Measurements from ENCODE around the gene CCDC110. TPM values are rescaled to one million over a fixed set of nuclear protein-coding genes. Genes with fewer than 3 reads are reported as not detected.

Gene CCDC110
- total RNA-seq, 1 experiment from 2014 or later, result 0.98 TPM

DNA sequence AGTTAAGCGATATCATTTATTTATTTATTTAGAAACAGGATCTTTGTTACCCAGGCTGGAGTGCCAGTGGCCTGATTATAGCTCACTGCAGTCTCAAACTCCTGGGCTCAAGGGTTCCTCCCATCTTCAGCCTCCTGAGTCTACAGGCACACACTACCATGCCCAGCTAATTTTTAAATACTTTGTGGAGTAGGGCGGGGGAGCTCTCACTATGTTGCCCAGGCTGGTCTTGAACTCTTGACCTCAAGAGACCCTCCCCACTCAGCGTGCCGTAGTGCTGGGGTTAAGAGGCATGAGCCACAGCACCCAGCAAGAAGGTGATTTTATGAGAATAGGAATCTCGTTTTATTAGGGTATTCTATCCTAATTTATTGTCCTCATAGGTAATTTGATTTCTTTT, 41.9 kb downstream of the CCDC110 start:
- in situ Hi-C loops (cut with HindIII; ENCODE audit: low pct_unique_long_range_greater_than_20kb, low sequenced_read_pairs), result no loop called here
- DNase-seq (ENCODE audit: low read depth), result no peak

DNA sequence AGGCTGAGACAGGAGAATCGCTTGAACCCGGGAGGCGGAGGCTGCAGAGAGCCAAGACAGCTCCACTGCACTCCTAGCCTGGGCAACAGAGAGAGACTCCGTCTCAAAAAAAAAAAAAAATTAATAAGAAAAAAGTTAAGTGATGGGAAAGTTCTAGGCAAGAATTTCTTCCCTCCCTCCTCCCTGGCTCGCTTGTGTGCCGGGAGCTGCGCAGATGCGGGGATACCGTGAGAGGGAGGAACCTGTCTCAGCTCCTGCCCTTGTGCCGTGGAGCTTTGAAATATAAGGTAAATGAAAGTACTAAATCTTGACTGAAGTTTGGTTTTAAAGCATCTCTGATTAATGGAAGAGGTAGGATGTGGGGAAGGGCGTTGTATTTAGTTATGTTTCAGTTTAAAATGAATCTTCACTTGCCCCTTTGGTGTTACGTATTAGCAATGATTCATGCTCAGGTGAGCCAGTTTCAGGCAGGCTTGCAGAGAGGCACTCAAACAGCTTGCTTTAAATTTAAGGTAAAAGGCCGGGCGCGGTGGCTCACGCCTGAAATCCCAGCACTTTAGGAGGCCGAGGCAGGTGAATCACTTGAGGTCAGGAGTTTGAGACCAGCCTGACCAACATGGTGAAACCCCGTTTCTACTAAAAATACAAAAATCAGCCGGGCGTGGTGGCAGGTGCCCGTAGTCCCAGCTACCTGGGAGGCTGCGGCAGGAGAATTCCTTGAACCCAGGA, 44.4 kb downstream of the CCDC110 start:
- in situ Hi-C loops (cut with HindIII; ENCODE audit: low pct_unique_long_range_greater_than_20kb, low sequenced_read_pairs), result no loop called here

DNA sequence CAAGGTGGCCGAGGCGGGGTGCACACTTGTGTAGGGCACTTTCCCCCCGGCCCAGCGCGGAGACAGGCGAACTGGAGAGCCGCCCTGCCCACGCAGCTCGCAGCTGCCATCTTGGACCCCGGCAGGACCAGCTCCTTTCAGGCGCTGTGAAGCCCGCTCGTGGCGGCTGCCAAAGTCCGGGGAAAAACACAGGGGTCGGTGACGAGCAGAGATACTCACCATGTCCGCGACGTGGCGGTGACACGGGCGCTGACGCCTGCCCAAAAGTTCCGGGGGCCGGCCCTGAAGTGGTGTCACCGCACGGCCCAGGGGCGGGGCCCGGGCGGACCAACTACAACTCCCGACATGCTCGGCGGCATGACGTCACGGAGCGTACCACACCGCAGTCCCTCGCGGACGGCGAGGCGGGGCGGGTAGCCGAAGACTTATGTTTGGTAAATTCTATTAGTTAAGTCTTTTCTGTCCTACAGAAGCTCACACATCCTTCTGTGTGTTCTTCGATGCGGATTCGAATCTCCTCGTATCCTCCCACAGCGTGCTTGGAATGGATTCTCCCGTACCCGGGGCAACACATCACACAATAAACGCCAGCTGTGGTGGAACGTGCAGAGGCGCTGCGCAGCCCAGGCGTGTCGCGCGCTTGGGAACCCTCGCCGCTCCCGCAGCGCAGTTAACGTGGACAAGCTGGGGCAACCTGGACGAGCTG, 45.7 kb downstream of the CCDC110 start, which contains the start of gene UFSP2:
TSS of gene UFSP2 (minus strand) at position 318 of the 706 bp plus-strand sequence. CDS start at position 222, 96 bp downstream.
- in situ Hi-C loops (cut with HindIII; ENCODE audit: low pct_unique_long_range_greater_than_20kb, low sequenced_read_pairs), result no loop called here
- DNase-seq (ENCODE audit: low read depth), result peak; percentile 90

More for the DNA sequence above, 44.4 kb downstream of the CCDC110 start:
- DNase-seq (ENCODE audit: low read depth), result peak; percentile 2

DNA sequence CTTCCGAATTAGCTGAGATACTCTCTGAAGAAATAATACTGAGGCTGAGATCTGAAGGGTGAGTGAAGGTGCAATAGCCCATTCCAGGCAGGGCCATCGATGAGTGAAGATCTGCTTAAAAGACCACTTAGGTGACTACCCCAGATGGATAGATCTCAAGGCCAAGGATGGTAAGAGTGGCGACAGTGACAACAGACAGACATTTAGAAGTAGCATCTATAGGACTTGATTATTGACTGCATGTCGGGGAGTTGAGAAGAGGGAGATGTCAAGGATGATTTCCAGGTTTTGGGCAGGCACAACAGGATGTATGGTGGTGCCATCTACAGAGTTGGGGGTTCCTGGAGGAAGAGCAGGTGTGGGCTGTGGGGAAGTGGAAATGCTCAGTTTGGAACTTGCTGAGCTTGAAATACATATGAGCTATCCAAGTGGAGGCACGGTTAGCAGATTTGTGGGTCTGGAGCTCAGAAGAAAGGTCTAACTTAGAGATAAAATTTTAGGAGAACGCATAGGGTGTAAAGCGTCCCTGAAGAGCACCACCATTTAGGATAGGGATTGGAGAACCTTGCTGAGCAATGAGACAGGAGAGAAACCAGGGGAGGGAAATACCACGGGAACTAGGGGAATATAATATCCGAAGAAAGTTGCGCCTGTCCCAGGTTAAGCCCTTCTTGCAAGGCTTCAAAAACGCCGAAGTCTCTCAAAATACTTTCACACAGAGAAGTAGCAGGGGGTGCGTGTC, 46.5 kb downstream of the CCDC110 start:
- DNase-seq (ENCODE audit: low read depth), result no peak
- in situ Hi-C loops (cut with HindIII; ENCODE audit: low pct_unique_long_range_greater_than_20kb, low sequenced_read_pairs), result no loop called here

GRCh38 chr4:185421366-185422124, 50.0 kb downstream of the CCDC110 start:
- DNase-seq (ENCODE audit: low read depth), result no peak
- in situ Hi-C loops (cut with HindIII; ENCODE audit: low pct_unique_long_range_greater_than_20kb, low sequenced_read_pairs), result no loop called here

- in situ Hi-C loops (cut with HindIII; ENCODE audit: low pct_unique_long_range_greater_than_20kb, low sequenced_read_pairs), result no loop called here
- no peak for DNase-seq (ENCODE audit: low read depth)
Observed at GRCh38 chr4:185416955-185417354, 54.6 kb downstream of the CCDC110 start.

DNA sequence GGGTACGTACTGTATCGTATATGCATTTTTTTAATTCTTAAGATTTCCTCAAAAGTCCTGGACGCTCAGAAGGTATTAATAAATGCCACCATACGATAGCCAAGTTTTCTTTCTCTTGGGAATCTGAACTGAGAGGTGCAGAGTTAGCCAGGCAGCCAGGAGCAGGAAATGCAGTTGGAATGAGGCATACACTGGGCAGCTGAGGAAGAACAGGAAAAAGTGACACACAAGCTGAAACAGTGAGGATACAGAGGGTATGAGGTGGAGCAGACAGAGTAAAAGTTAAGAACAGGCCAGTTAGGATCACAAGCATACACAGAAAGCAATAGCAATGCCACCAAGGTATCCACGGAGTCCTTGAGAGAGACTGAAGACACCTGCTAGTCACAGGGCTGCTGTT, 59.1 kb downstream of the CCDC110 start:
- in situ Hi-C loops (cut with HindIII; ENCODE audit: low pct_unique_long_range_greater_than_20kb, low sequenced_read_pairs), result no loop called here
- DNase-seq (ENCODE audit: low read depth), result no peak

DNA sequence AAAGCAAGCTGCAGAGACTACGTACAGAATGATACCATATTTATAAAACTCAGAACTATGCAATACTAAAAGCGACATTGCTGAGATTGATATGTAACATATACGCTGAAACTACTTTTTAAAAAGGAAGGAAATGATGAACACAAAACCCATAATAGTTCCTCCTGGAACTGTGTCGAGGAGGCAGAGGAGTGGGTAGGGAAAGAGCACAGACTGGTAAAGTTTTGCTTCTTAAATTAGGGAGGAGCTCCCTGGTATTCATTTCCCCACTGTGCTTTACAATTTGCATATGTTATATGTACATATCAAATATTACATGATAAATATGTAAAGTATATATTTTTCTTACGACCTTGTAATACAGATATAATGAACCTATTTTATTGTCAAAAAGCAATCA, 59.7 kb downstream of the CCDC110 start:
- no peak for DNase-seq (ENCODE audit: low read depth)
- in situ Hi-C loops (cut with HindIII; ENCODE audit: low pct_unique_long_range_greater_than_20kb, low sequenced_read_pairs), result no loop called here

- DNase-seq (ENCODE audit: low read depth), result no peak
- in situ Hi-C loops (cut with HindIII; ENCODE audit: low pct_unique_long_range_greater_than_20kb, low sequenced_read_pairs), result no loop called here
Observed at GRCh38 chr4:185408432-185408831, 63.1 kb downstream of the CCDC110 start.

- DNase-seq (ENCODE audit: low read depth), result no peak
- in situ Hi-C loops (cut with HindIII; ENCODE audit: low pct_unique_long_range_greater_than_20kb, low sequenced_read_pairs), result no loop called here
Observed at GRCh38 chr4:185405296-185405999, 66.1 kb downstream of the CCDC110 start.

DNA sequence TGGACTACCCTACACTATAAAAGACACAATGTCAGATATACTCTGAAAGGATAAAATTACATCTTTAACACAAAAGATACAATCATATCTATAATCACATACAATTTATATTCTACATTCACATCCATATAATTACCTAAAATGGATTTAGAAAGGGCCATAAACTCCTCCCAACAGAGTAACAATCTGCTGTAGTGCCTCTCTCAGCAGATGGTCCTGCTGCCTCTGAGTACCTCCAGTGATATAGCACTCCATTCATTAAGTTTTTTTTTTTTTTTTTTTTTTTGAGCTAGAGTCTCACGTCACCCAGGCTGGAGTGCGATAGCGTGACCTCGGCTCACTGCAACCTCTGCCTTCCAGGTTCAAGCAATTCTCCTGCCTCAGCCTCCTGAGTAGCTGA, 67.5 kb downstream of the CCDC110 start:
- in situ Hi-C loops (cut with HindIII; ENCODE audit: low pct_unique_long_range_greater_than_20kb, low sequenced_read_pairs), result no loop called here
- DNase-seq (ENCODE audit: low read depth), result no peak

- in situ Hi-C loops (cut with HindIII; ENCODE audit: low pct_unique_long_range_greater_than_20kb, low sequenced_read_pairs), result no loop called here
- DNase-seq (ENCODE audit: low read depth), result no peak
Observed at GRCh38 chr4:185399466-185399865, 72.1 kb downstream of the CCDC110 start.

DNA sequence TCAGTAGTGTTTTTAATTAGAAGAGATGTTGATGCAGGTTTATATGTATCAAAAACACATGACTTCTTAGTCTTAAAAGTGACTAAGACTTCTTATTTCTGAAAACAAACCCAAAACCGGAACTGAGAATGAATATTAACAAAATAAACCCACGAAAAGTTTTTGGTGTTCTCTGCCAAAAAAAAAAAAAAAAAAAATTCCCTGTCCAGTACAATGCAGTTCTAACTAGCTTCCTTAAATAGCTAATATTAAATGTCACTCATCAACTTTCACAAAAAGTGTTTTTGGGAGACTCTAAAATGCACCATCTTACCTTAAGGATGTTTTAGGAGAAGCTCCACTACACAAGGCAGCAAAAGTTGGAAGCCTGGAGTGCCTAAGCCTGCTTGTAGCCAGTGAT, 72.9 kb downstream of the CCDC110 start:
- in situ Hi-C loops (cut with HindIII; ENCODE audit: low pct_unique_long_range_greater_than_20kb, low sequenced_read_pairs), result no loop called here

GRCh38 chr4:185396724-185397385, 74.7 kb downstream of the CCDC110 start, which contains the start of gene ANKRD37:
TSS of gene ANKRD37 (plus strand) at chr4:185396841. CDS start at chr4:185396924, 83 bp downstream.
- DNase-seq (ENCODE audit: low read depth), result no peak
- in situ Hi-C loops (cut with HindIII; ENCODE audit: low pct_unique_long_range_greater_than_20kb, low sequenced_read_pairs), result no loop called here

More for the DNA sequence above, 72.9 kb downstream of the CCDC110 start:
- DNase-seq (ENCODE audit: low read depth), result no peak

DNA sequence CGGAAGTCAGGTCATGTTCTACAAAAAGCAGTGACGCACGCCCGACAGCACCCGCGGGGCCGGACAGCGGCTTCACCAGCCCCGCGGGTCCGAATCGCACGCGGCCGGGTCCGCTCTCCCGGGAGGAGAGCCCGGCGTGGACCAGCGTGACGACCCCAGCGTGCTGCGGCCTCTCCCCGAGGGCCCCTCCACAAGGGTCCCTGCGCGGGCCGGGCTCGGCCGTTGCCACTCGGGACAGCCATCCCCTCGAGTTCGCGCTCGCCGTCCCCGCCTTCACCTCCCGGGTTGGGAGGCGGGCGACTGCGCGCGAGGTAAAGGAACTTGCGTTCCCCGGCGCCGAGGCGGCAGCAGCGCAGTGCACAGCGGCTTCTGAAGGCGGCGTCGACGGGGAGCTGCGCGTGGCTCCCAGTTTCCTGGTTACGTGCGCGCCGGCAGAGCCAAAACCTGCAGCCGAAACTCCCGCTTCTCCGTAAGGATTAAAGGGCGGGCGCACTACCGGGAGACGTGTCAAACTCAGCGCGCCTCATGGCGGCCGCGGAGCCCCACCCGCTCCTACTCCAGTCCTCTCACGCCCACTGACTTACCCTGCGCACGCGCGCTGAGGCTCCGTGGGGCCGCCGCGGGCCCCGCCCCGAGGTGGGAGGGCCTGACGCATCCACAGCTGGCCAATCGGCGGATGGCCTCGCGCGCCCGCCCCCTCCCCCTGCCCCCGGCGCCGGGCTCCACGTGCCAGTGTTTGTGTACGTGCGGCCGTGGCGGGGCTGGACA, 75.4 kb downstream of the CCDC110 start:
- in situ Hi-C loops (cut with HindIII; ENCODE audit: low pct_unique_long_range_greater_than_20kb, low sequenced_read_pairs), result no loop called here
- DNase-seq (ENCODE audit: low read depth), result peak; percentile 99

DNA sequence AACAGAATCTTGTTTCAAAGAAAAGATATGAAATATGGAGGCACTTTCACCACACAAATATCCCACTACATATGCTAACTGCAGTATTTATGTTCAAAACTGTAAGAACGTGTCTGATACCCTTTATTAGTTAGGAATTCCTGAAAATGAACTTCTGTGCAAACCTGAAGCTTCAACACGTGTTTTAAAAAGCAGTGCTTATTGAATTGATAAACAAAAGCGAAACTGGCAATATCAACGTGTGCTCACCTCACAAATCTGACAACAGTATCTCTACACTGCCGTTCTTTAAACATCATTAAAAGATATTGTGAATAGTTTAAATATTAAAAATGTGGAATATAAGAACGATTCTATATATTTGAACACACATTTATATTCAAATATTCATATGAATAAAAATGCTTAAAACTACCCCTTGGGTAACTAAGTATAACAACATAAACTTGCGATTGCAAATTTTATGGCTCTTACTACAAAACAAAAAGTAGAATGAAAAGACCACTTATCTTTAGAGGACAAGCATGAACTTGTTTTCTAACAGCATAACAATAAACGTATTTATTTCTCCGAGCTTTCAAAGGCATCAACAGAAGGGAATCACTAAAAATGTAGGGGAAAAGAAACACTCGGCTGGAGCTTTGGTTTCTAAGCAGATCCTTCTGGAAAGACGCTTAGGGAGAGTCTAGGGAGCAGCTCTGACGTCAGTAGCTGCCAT, 76.1 kb downstream of the CCDC110 start, which contains the start of gene LRP2BP:
TSS of gene LRP2BP (minus strand) at position 687 of the 718 bp plus-strand sequence. CDS start 17,738 bp downstream, outside the sequence.
- in situ Hi-C loops (cut with HindIII; ENCODE audit: low pct_unique_long_range_greater_than_20kb, low sequenced_read_pairs), result no loop called here
- no peak for DNase-seq (ENCODE audit: low read depth)
